HepG2 (cell line): ENCODE measurements around the gene B3GNT9. TPM values are rescaled to one million over a fixed set of nuclear protein-coding genes. Genes with fewer than 3 reads are reported as not detected.

Experiments used
- ATAC-seq: fragments of 200-7000 bp; cut with Tn5 transposase; 3 replicates; pipeline ENCODE4 v1.9.1; 2020; ENCODE audit warnings: mild to moderate bottlenecking, moderate library complexity
- BruUV-seq: library from RNA; stranded (reverse); fragments of 400-500 nt; replicated peaks from 2 replicates; lab custom pipeline; 2021; lab: Mats Ljungman, UMichigan
- CTCF ChIA-PET: fragments of 300-600 bp; formaldehyde crosslinking; extraction: SDS; loops from one replicate; lab custom pipeline; 2021; ENCODE audit warnings: low total read pairs, inconsistent platforms, low intra/inter-chr PET ratio; lab: Yijun Ruan, JAX
- POLR2A ChIA-PET: fragments of 350-600 bp; sonication (Branson Sonifier 250); formaldehyde crosslinking; loops from one replicate; lab custom pipeline; 2020; ENCODE audit warnings: antibody characterized with exemption, inconsistent platforms; lab: Yijun Ruan, JAX
- DNase-seq: peaks from one replicate; pipeline ENCODE4 v3.0.0-alpha.2; 2015; ENCODE audit warnings: low spot score
- FAIRE-seq: peaks from 3 replicates; lab custom pipeline; 2011; peaks lifted over from hg19 to GRCh38; lab: Jason Lieb, UNC
- H2AFZ ChIP-seq: one replicate; pipeline ENCODE4 v1.6.1; 2011; ENCODE audit warnings: low read length, inconsistent platforms
- H3K27ac ChIP-seq: fragments of 300-600 bp; 3 replicates; pipeline ENCODE4 v1.8.0; 2011; ENCODE audit warnings: mixed run types, mild to moderate bottlenecking, mixed read lengths, low read length, inconsistent platforms; ENCODE audit not compliant: insufficient read depth; ENCODE audit errors: extremely low read length
- H3K27me3 ChIP-seq, 2 experiments: fragments of 200-600 bp in 1 of 2; 2 replicates in 1 of 2; 3 replicates in 1 of 2; pipeline versions ENCODE4 v1.6.0 to v1.8.0; 2011; ENCODE audit warnings: low read length in 2 of 2, mild to moderate bottlenecking in 2 of 2, moderate library complexity in 2 of 2, inconsistent platforms in 1 of 2; ENCODE audit not compliant: insufficient read depth in 2 of 2, control insufficient read depth in 1 of 2
- H3K36me3 ChIP-seq, 2 experiments: fragments of 200-600 bp in 1 of 2; replicated peaks in 1 of 2; 2 replicates in 1 of 2; 3 replicates in 1 of 2; pipeline versions ENCODE4 v1.5.1 to v1.8.0; 2011; ENCODE audit warnings: low read length in 2 of 2, inconsistent platforms in 1 of 2; ENCODE audit not compliant: insufficient read depth in 2 of 2, control insufficient read depth in 1 of 2
- H3K4me1 ChIP-seq: 2 replicates; pipeline ENCODE4 v1.5.1; 2012; ENCODE audit warnings: low read length, inconsistent platforms; ENCODE audit not compliant: insufficient read depth
- H3K4me2 ChIP-seq: 2 replicates; pipeline ENCODE4 v1.6.0; 2011; ENCODE audit warnings: low read depth, low read length, inconsistent platforms
- H3K4me3 ChIP-seq, 3 experiments: fragments of 200-600 bp in 1 of 3; sonication (generic), shearing (Covaris generic) in 1 of 3; replicated peaks in 1 of 3; 2 replicates each; pipeline ENCODE4 v1.5.1; 2011 to 2016; ENCODE audit warnings: low read length in 3 of 3, inconsistent platforms in 2 of 3, low read depth in 2 of 3, mild to moderate bottlenecking in 2 of 3, control low read depth in 1 of 3, mixed read lengths in 1 of 3; ENCODE audit not compliant: insufficient read depth in 1 of 3
- H3K79me2 ChIP-seq: one replicate; pipeline ENCODE4 v1.6.1; 2011; ENCODE audit warnings: low read length, inconsistent platforms; ENCODE audit not compliant: insufficient read depth
- H3K9ac ChIP-seq: 2 replicates; pipeline ENCODE4 v1.6.0; 2011; ENCODE audit warnings: mild to moderate bottlenecking, low read depth, low read length, inconsistent platforms; ENCODE audit not compliant: insufficient read depth
- H3K9me3 ChIP-seq: 2 replicates; pipeline ENCODE4 v1.5.1; 2012; ENCODE audit warnings: mild to moderate bottlenecking, low read length
- H4K20me1 ChIP-seq: 2 replicates; pipeline ENCODE4 v1.6.0; 2011; ENCODE audit warnings: inconsistent platforms, mild to moderate bottlenecking, low read length, moderate library complexity; ENCODE audit not compliant: insufficient read depth
- AGO2 ChIP-seq: fragments of 200-400 bp; formaldehyde crosslinking; optimal IDR thresholded peaks from 2 replicates; pipeline ENCODE3; 2017; ENCODE audit warnings: mild to moderate bottlenecking, low read depth, low read length, moderate library complexity
- HNRNPL ChIP-seq: fragments of 200-400 bp; formaldehyde crosslinking; IDR thresholded peaks from 2 replicates; pipeline ENCODE4 v1.6.1; 2017; ENCODE audit warnings: mild to moderate bottlenecking, low read depth, low read length
- MTA1 ChIP-seq: sonication (generic); formaldehyde crosslinking; IDR thresholded peaks from 2 replicates; pipeline ENCODE4 v1.4.0; 2020; ENCODE audit warnings: missing genetic modification reagents, mild to moderate bottlenecking, borderline replicate concordance
- SMAD9 ChIP-seq: sonication (generic); formaldehyde crosslinking; IDR thresholded peaks from 2 replicates; pipeline ENCODE4 v1.5.1; 2020; ENCODE audit warnings: mild to moderate bottlenecking, missing genetic modification reagents
- XRCC5 ChIP-seq: fragments of 200-400 bp; formaldehyde crosslinking; optimal IDR thresholded peaks from 2 replicates; pipeline ENCODE3; 2017; ENCODE audit warnings: mild to moderate bottlenecking, low read length
- ZBTB40 ChIP-seq, 2 experiments: fragments of 450-650 bp in 1 of 2; sonication (generic) in 1 of 2; formaldehyde crosslinking in 1 of 2; IDR thresholded peaks; 2 replicates each; pipeline versions ENCODE4 v1.6.1 to v1.8.0; 2016 to 2022; ENCODE audit warnings: antibody characterized with exemption in 1 of 2, mild to moderate bottlenecking in 1 of 2, missing genetic modification reagents in 1 of 2
- ZNF280B ChIP-seq: sonication (generic); formaldehyde crosslinking; IDR thresholded peaks from 2 replicates; pipeline ENCODE4 v1.5.0; 2020; ENCODE audit warnings: missing genetic modification reagents, mild to moderate bottlenecking, borderline replicate concordance
- ZNF512 ChIP-seq: sonication (generic); formaldehyde crosslinking; IDR thresholded peaks from 2 replicates; pipeline ENCODE4 v1.4.0; 2020; ENCODE audit warnings: mild to moderate bottlenecking, missing genetic modification reagents
- ZNF790 ChIP-seq: sonication (generic); formaldehyde crosslinking; IDR thresholded peaks from 2 replicates; pipeline ENCODE4 v1.8.0; 2022; ENCODE audit warnings: missing genetic modification reagents, mild to moderate bottlenecking, borderline replicate concordance
- WGBS: methylation state at CpG from one replicate; pipeline ENCODE4 v1.1.6; 2017; ENCODE audit warnings: low lambda C conversion rate; 5-methylcytosine and 5-hydroxymethylcytosine counted together
- in situ Hi-C: cut with HindIII; loops from 2 replicates; pipeline ENCODE4 v1.10.0; 2017; ENCODE audit warnings: low pct_unique_long_range_greater_than_20kb; ENCODE audit not compliant: extremely low pct_ligation_motif_present
- intact Hi-C: fragments of 100-400 bp; cut with micrococcal nuclease; formaldehyde crosslinking; loops from one replicate; pipeline ENCODE4 v1.10.0; 2022; ENCODE audit not compliant: unreplicated experiment
- polyA plus RNA-seq, 8 experiments: library from polyadenylated mRNA; depleted of rRNA in 3 of 8; stranded (reverse) in 7 of 8; unstranded in 1 of 8; fragments of >200 nt; fragmentation: Illumina TruSeq in 4 of 8; extraction: Trizol in 4 of 8; gene quantifications; 2 replicates each; pipeline versions ENCODE4 v1.2.1 to v1.2.3, GENCODE V29; 2011 to 2016; ENCODE audit warnings: low read depth in 4 of 8, missing spikeins in 1 of 8, mixed read lengths in 1 of 8; ENCODE audit not compliant: insufficient read depth in 1 of 8
- total RNA-seq, 5 experiments: library from RNA; depleted of rRNA; stranded (reverse); fragments of >200 nt; fragmentation: Illumina TruSeq; extraction: Trizol; gene quantifications; 2 replicates each; pipeline ENCODE4 v1.2.3, GENCODE V29; 2016; ENCODE audit warnings: low read depth in 1 of 5

The B3GNT9 gene
- total and polyA plus RNA-seq, 2 of the 13 experiments (the other 11 are each of a cell fraction or from before 2014, with no cell fraction given) = 1.5 to 3.1 TPM

- no peak for ATAC-seq
- CTCF ChIA-PET = no interaction called here
Measured at GRCh38 chr16:67141391-67141790, 9.4 kb downstream of the B3GNT9 start.

More at GRCh38 chr16:67141391-67141790, 9.4 kb downstream of the B3GNT9 start:
- Histone ChIP-seq H3K9me3 (no peaks in the 10 kb centered on the region), H3K27me3 (no peaks in the 10 kb centered on the region), H3K4me1 (peaks cover 8% of the 10 kb centered on the region), H3K36me3 (peaks cover 76 to 99% of the 10 kb centered on the region in 2 experiments), H4K20me1 (no peaks in the 10 kb centered on the region), H3K27ac (no peak overlapping the region), H2AFZ (no peak overlapping the region), H3K9ac (no peak overlapping the region), H3K79me2 (no peaks in the 10 kb centered on the region), H3K4me2 (no peak overlapping the region), H3K4me3 (no peak overlapping the region)
- FAIRE-seq (no peak), DNase-seq (no peak)
- TF ChIP-seq ZBTB40 (IDR thresholded peaks at IDR 0.05) = no peak
- no peak for TF ChIP-seq ZBTB40 (CRISPR knock-in tag; IDR thresholded peaks at IDR 0.05)
- TF ChIP-seq MTA1 (CRISPR knock-in tag) = peak; percentile 37; the same call in 1 of the 2 replicates
- no peak for TF ChIP-seq ZNF512
- TF ChIP-seq ZNF790 (CRISPR knock-in tag) = no peak
- no peak for TF ChIP-seq XRCC5
- TF ChIP-seq AGO2 = peak; percentile 94
- TF ChIP-seq HNRNPL = 0 out of 2 replicates have a peak, but pooled peaks have one; percentile 25
- peak; percentile 64; the same call in 1 of the 2 replicates for TF ChIP-seq ZNF280B (CRISPR knock-in tag)
- TF ChIP-seq SMAD9 (CRISPR knock-in tag) = no peak
- WGBS = 95% methylated on average over 12 of the region's 13 CpGs
- BruUV-seq = no TSS peak
- intact Hi-C loops (no loop called here), in situ Hi-C loops (no loop called here)
- POLR2A ChIA-PET = interaction anchor here (1.0 to 4.1 kb wide), 4 partner anchors 9 to 124 kb away, joined by 3 to 16 read pairs (median 4); partner anchors contain the start of gene B3GNT9
